ENCODE data around the gene XYLT1.

XYLT1 gene

GRCh38 chr16:17372386-17372785 lies 98.4 kb downstream of the XYLT1 start:
- DNase-seq (ENCODE audit: low read depth in 2 of 2) = no peak

DNA sequence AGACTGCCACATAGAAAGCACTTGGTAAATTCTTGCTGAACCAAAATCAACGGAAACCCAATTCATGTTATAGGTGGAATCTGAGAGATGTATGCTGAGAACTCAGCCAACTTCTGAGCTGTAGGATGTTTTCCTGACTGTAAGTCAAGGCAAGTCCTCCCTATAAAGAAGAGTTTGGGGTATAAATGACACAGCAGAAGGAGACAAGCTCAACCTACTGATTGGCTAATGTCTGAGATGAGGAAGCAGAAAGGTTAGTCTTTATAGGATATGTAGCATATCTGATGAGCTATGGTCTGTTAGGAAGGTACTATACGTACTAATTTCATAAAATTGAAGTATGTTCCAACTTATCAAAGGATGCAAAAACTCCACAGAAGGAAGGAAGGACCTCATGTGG lies 99.5 kb downstream of the XYLT1 start:
- DNase-seq (ENCODE audit: low read depth in 2 of 2) = no peak

DNA sequence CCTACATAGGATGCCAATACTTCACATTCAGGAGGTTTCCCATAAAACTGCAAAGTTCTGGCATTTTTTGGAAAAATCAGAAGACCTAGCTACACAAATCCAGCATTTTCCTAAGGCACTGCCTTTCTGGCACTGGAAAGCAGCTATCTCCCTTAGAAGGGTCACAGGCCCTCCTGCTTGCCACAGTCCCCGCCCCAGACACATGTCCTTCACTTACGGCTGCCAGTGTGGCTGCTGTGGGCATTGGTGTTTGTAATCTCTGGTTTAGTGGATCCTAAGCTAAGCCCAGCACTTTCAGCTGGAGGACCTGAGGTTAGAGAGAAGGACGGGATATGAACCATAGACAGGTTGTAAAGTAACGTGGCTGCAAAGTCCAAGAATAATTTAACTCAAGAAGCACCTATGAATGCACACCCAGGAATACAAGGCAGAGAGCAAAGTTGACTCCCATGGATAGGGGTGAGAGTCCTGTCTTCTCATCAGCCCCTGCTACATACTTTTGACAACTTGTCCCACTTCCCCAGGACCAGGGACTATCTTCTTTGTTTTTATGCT lies 100.0 kb downstream of the XYLT1 start:
- no peak for DNase-seq (ENCODE audit: low read depth in 2 of 2)

- no peak for DNase-seq (ENCODE audit: low read depth in 2 of 2)
These were observed 100.5 kb downstream of the XYLT1 start for GRCh38 chr16:17370223-17370707.

DNA sequence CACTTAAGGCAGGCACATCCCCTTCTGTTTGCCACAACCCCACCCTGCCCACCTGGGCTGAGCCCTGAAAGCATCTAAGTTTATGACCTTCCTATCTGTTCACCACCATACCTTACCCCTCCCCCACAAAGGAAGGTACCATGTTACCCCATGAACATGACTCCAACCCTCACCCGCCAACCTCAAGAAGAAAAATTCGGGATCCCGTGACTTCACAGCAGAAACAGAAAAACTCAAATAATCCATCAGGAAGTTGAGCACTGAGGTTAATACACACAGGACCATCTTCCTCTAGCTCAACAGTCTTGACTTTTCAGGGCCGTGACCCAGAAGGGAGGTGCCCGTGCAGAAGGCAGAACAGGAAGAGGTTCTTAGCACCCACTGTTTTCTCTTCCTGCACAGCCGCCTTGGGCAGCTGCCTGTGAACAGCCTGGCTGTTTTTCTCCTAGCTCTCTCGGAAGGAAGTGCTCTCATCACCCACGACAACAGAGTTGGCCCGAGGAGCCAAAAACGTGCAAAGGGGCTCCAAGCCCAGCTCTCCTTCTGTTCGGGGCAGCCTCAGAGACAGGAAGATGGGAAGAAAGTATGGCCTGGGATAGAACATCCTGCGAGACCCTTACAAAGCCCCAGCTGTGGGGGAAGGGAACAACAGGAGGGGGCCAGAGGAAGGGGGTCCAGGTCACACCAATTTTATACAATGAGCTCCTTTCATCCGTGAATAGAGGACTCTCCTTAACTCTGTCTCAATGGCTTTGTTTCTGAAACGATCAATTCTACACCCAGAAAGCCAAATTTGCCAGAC lies 101.1 kb downstream of the XYLT1 start:
- no peak for DNase-seq (ENCODE audit: low read depth in 2 of 2)

- no peak for DNase-seq (ENCODE audit: low read depth in 2 of 2)
These were observed 101.8 kb downstream of the XYLT1 start for GRCh38 chr16:17368951-17369350.

DNA sequence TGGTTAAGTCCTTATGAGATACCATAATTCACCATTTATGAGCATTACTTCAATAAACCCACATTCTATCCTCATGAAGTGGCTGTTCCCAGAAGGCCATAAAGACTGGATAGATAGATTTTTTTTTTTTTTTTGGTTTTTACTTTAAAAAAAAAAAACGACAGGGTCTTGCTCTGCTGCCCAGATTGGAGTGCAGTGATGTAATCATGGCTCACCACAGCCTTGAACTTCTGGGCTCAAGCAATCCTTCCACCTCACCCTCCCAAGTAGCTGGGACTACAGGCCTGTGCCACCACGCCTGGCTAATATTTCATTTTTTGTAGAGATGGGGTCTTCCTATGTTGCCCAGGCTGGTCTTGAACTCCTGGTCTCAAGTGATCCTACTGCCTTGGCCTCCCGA lies 102.3 kb downstream of the XYLT1 start:
- no peak for DNase-seq (ENCODE audit: low read depth in 2 of 2)

- no peak for DNase-seq (ENCODE audit: low read depth in 2 of 2)
These were observed 102.8 kb downstream of the XYLT1 start for GRCh38 chr16:17367923-17368322.

DNA sequence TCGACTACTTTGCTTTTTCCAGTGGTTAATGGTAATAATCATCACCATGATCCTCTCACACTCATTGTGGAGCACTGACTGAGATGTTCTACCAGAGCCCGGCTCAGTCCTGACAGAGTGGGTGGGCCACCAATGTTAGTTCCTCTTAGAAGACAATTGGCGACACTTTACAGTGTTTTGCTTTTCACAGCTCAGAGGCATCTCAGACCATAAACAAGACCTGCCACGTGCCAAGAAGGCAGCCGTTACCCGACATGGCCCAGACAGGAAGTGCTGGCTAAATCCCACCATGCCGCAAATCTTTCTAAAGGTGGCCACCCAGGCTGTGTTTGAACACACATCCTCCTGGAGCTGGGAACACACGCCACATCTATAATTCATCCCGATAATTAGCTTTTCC lies 103.7 kb downstream of the XYLT1 start:
- no peak for DNase-seq (ENCODE audit: low read depth in 2 of 2)

GRCh38 chr16:17366299-17366961 lies 104.3 kb downstream of the XYLT1 start:
- DNase-seq (ENCODE audit: low read depth in 2 of 2) = no peak

- DNase-seq (ENCODE audit: low read depth in 2 of 2) = no peak
These were observed 105.0 kb downstream of the XYLT1 start for GRCh38 chr16:17365591-17366298.

GRCh38 chr16:17365211-17365541 lies 105.6 kb downstream of the XYLT1 start:
- DNase-seq (ENCODE audit: low read depth in 2 of 2) = no peak

DNA sequence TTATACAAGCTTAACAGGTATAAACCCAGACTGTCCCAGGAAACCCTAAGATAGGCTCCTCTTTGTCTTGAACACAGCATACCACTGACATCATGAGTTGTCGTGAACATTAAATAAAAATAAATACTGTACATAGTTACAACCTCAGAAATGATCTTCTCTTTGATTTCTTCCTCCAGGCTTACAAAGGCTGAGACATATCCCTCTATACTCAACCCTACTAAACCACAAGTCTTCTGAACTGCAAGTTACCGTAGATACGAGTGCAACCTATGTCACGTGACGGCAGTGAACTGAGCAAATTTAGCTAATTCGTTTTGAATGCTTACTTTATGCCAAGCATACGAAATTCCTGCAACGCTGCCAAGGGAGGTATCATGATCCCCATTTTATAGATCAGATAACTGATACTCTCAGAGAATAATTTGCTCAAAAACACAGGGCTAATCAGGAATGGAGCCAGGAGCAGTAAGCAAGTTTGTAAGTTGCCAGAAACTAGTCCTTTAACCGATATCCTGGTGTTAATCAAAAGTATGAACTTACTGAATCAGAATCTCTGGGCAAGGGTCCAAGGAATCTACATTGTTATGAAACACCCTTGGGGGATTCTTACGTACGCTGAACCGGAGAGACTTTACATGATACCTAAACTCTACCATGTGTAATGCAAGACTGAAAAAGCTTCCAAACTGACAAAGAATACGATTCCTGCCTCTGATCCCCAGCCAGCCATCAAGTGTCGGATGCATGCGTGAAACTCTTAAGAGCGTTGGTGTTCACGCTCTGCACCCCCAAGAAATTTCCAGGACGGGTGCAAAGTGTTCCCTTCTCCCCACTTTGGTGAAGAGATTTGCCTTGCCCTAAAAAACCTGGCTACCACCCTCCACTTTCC lies 106.2 kb downstream of the XYLT1 start:
- no peak for DNase-seq (ENCODE audit: low read depth in 2 of 2)

GRCh38 chr16:17362946-17363345 lies 107.8 kb downstream of the XYLT1 start:
- DNase-seq (ENCODE audit: low read depth in 2 of 2) = no peak

GRCh38 chr16:17362183-17362582 lies 108.6 kb downstream of the XYLT1 start:
- no peak for DNase-seq (ENCODE audit: low read depth in 2 of 2)

- no peak for DNase-seq (ENCODE audit: low read depth in 2 of 2)
These were observed 110.1 kb downstream of the XYLT1 start for GRCh38 chr16:17360693-17361122.

DNA sequence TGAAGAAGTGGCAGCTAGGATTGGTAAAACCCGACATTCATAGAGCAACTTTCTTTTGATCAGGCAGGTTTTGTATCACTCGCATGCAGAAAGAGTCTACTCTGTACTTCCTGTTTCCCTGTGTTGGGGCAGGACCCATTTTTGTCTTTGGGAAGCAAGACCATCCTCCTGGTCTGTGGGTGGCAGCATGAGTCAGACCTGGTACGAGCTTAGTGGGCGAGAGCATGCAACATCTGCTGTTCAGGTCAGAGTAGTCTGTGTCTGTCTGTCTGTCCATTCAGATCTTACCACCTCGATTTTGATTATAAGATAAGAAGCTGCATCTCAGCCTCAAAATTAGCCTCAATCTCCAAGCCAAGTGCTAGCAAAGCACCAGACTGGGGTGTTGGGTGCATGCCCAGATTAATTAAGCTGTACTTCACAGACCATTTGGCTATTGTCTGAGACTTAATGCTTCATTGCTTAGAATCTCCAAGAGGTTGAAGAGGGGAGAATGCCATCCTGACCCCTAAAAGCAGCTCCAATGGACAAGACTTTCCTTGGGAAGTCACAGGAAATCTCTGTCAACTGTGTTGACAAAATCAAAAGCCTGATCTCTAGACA lies 110.9 kb downstream of the XYLT1 start:
- DNase-seq (ENCODE audit: low read depth in 2 of 2) = peak in 1 of 2 donors; percentile 56

- no peak for DNase-seq (ENCODE audit: low read depth in 2 of 2)
These were observed 111.9 kb downstream of the XYLT1 start for GRCh38 chr16:17358846-17359245.

DNA sequence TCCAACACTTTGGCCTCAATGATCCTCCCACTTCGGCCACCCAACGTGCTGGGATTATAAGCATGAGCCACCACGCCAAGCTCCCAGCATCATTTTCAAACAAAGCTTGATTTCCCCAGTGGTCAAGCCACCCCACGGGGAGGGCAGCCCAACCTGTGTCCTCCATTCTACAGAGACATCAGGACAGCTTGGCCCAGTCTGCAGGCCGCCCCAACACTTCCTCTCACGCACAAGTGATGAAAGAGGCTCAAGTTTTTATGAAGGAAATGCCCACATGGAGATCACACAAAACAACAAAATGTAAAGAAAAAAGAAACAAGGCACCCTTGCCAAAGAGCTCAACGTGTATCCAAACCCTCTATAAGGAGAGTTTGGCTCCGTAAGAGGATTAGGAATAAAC lies 112.4 kb downstream of the XYLT1 start:
- DNase-seq (ENCODE audit: low read depth in 2 of 2) = no peak

DNA sequence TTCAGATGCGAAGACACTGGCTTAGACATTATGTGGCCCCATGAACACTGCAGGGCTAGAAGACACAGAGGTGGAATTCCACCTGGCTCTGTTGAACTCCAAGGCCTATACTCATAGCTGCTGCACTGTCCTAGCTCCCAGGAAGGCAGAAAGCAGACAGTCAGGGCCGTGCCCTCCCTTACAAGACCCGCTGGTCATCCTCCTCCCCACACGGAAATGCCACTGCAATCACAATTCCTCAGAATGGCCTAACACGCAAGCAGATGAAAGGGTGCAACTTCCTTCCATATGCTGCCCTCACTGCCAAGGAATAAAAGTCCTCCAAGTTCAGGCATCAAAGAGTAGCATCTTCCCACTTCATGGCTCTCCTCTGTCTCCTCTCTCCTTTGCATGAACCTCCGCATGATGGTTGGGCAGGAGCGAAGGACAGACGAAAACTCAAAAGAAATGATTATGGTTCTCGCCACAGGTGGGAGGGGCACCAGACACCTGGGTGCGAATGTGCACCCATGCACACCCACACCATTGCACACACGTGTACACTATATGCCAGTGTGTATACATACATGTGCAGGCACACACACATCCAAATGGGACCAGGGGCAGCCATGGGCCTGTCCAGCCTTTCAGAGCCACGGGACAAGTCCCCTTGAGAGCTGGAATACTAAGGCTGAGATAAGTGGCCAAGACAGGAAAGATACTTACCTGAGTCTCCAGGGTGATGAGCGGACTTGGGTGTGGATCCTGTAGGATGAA lies 113.3 kb downstream of the XYLT1 start:
- DNase-seq (ENCODE audit: low read depth in 2 of 2) = no peak

Data from stimulated activated CD4-positive, alpha-beta T cell treated with anti-CD3 and anti-CD28 coated beads, Interleukin-4, amount 100 ng/mL, for 48 hours (primary cell).